Hepatocyte (in vitro differentiated cells): ENCODE results near the gene SCARF1. TPM values are rescaled to one million over a fixed set of nuclear protein-coding genes. Genes with fewer than 3 reads are reported as not detected.

Source experiments
- DNase-seq: peaks from one replicate; pipeline ENCODE4 v3.0.0-alpha.2; 2016; ENCODE audit warnings: low spot score
- H2AFZ ChIP-seq: fragments of 200-600 bp; sonication (generic); 2 replicates; pipeline ENCODE4 v1.6.0; 2016; ENCODE audit warnings: antibody characterized with exemption, mild to moderate bottlenecking
- H3K27ac ChIP-seq: fragments of 200-600 bp; sonication (generic); 2 replicates; pipeline ENCODE4 v1.5.1; 2016; ENCODE audit warnings: mild to moderate bottlenecking
- H3K27me3 ChIP-seq: fragments of 200-600 bp; sonication (generic); 2 replicates; pipeline ENCODE4 v1.6.1; 2016
- H3K36me3 ChIP-seq: fragments of 200-600 bp; sonication (generic); replicated peaks from 2 replicates; pipeline ENCODE4 v1.5.1; 2016; ENCODE audit warnings: low read depth; ENCODE audit not compliant: insufficient read depth
- H3K4me1 ChIP-seq: fragments of 200-600 bp; sonication (generic); 2 replicates; pipeline ENCODE4 v1.5.1; 2016; ENCODE audit warnings: mild to moderate bottlenecking, moderate library complexity; ENCODE audit not compliant: insufficient read depth
- H3K4me2 ChIP-seq: fragments of 200-600 bp; sonication (generic); 2 replicates; pipeline ENCODE4 v1.6.0; 2016
- H3K4me3 ChIP-seq: fragments of 200-600 bp; sonication (generic); 2 replicates; pipeline ENCODE4 v1.5.1; 2016; ENCODE audit warnings: mild to moderate bottlenecking
- H3K79me2 ChIP-seq: fragments of 200-600 bp; sonication (generic); 2 replicates; pipeline ENCODE4 v1.6.0; 2017; ENCODE audit warnings: mild to moderate bottlenecking
- H3K9me2 ChIP-seq: fragments of 200-600 bp; sonication (generic); replicated peaks from 2 replicates; pipeline ENCODE4 v1.6.0; 2017; ENCODE audit warnings: mild to moderate bottlenecking; ENCODE audit not compliant: insufficient read depth
- H3K9me3 ChIP-seq: fragments of 200-600 bp; sonication (generic); 2 replicates; pipeline ENCODE4 v1.5.1; 2016; ENCODE audit warnings: low read depth, mild to moderate bottlenecking
- H4K20me1 ChIP-seq: fragments of 200-600 bp; sonication (generic); 2 replicates; pipeline ENCODE4 v1.6.0; 2016; ENCODE audit warnings: mild to moderate bottlenecking; ENCODE audit not compliant: insufficient read depth, poor library complexity, severe bottlenecking
- EZH2 ChIP-seq: fragments of 200-600 bp; sonication (generic); IDR thresholded peaks from 2 replicates; pipeline ENCODE4 v1.6.1; 2016; ENCODE audit warnings: antibody characterized with exemption, mild to moderate bottlenecking, borderline replicate concordance
- EZH2phosphoT487 ChIP-seq: fragments of 200-600 bp; sonication (generic); IDR thresholded peaks from one replicate; pipeline ENCODE4 v1.6.1; 2018; ENCODE audit warnings: antibody characterized with exemption, mild to moderate bottlenecking, low read depth, moderate library complexity; ENCODE audit not compliant: unreplicated experiment, severe bottlenecking
- WGBS: methylation state at CpG from one replicate; pipeline ENCODE4 v1.1.6; 2016; ENCODE audit warnings: low lambda C conversion rate; ENCODE audit errors: missing lambda C conversion rate; 5-methylcytosine and 5-hydroxymethylcytosine counted together
- polyA plus RNA-seq: library from polyadenylated mRNA; unstranded; fragments of >200 nt; fragmentation: Nextera tagmentation; extraction: Ambion mirVana; gene quantifications from 2 replicates; pipeline ENCODE4 v1.2.1, GENCODE V29; 2016
- total RNA-seq: library from RNA; depleted of rRNA; stranded (reverse); fragments of >200 nt; gene quantifications from 2 replicates; pipeline ENCODE4 v1.2.3, GENCODE V29; 2014
- TF ChIP-seq, protein P1 (sequence below): fragments of 200-600 bp; sonication (generic); IDR thresholded peaks from 2 replicates; pipeline ENCODE4 v1.5.1; 2016; ENCODE audit warnings: antibody characterized with exemption, mild to moderate bottlenecking; ENCODE audit not compliant: poor library complexity

The SCARF1 gene
- total and polyA plus RNA-seq, 2 experiments from 2014 or later, result 0.93 to 2.0 TPM

DNA sequence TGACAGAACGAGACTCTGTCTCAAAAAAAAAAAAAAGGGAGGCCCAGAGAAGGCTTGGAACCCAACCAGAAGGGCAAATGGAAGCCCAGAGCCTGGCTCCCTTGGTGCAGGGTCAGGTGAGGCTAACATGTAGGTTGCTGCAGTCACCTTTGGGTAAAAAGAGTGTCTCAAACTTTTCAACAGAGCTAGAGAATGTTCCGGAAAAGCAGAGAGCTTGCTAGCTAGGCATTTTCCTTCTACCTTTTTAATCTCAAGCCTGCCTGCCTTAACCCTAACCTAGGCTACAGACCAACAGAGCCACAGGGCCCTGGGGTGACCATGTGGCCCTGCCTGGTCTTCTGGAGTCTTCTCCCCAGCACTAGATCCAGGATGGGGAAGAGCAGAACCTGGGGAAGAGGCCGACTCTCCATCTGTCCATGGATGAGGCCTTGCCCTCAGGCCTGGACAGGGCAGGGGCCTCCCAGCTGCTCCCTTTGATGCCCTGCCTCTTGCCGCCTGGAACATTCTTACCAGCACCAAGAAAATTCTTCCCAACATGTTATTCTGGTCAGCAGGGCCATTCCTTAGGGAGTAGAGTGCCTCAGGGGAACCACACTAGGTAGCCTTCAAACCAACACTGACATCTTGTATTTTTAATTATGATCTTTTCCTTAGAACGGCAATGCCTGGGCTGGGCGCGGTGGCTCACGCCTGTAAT lies 47.0 kb downstream of the SCARF1 start:
- WGBS, result 94% methylated on average over 8 of the region's 8 CpGs
- Histone ChIP-seq H3K27ac (peak overlapping the region; percentile 86), H4K20me1 (no peaks in the 10 kb centered on the region), H3K79me2 (no peaks in the 10 kb centered on the region), H3K36me3 (no peaks in the 10 kb centered on the region), H3K9me3 (no peaks in the 10 kb centered on the region), H3K4me1 (peaks cover 9% of the 10 kb centered on the region), H2AFZ (no peak overlapping the region), H3K4me2 (peak overlapping the region; percentile 42), H3K4me3 (no peak overlapping the region), H3K27me3 (no peaks in the 10 kb centered on the region), H3K9me2 (no peaks in the 10 kb centered on the region)
- TF ChIP-seq, protein P1, sequence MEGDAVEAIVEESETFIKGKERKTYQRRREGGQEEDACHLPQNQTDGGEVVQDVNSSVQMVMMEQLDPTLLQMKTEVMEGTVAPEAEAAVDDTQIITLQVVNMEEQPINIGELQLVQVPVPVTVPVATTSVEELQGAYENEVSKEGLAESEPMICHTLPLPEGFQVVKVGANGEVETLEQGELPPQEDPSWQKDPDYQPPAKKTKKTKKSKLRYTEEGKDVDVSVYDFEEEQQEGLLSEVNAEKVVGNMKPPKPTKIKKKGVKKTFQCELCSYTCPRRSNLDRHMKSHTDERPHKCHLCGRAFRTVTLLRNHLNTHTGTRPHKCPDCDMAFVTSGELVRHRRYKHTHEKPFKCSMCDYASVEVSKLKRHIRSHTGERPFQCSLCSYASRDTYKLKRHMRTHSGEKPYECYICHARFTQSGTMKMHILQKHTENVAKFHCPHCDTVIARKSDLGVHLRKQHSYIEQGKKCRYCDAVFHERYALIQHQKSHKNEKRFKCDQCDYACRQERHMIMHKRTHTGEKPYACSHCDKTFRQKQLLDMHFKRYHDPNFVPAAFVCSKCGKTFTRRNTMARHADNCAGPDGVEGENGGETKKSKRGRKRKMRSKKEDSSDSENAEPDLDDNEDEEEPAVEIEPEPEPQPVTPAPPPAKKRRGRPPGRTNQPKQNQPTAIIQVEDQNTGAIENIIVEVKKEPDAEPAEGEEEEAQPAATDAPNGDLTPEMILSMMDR, result no peak
- TF ChIP-seq EZH2phosphoT487 (no peak), EZH2 (no peak)
- peak; percentile 2 for DNase-seq

DNA sequence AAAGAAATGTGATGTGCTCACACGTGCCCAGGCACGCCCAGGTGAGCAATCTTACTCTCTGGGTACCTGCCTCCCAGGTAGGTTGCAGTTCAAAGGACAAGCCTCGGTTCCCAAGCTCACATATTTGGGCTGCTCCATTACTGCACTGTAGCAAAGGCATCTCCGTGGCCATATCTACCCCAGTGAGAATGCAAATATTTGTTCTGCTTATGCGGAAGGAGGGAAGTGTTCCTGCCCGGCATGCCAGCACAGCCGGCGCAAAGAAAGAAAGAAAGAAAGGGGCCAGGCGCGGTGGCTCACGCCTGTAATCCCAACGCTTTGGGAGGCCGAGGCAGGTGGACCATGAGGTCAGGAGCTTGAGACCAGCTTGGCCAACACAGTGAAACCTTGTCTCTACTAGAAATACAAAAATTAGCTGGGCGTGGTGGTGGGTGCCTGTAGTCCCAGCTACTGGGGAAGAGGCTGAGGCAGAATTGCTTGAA lies 47.6 kb downstream of the SCARF1 start:
- DNase-seq, result peak; percentile 57
- no peaks in the 10 kb centered on the region for H4K20me1 ChIP-seq
- no peaks in the 10 kb centered on the region for H3K79me2 ChIP-seq
- H3K36me3 ChIP-seq, result no peaks in the 10 kb centered on the region
- peak overlapping the region; percentile 42 for H3K4me2 ChIP-seq
- no peaks in the 10 kb centered on the region for H3K9me2 ChIP-seq
- H3K4me1 ChIP-seq, result peaks cover 13% of the 10 kb centered on the region
- no peak overlapping the region for H2AFZ ChIP-seq
- H3K4me3 ChIP-seq, result no peak overlapping the region
- H3K27ac ChIP-seq, result peak overlapping the region; percentile 86
- WGBS, result 64% methylated on average over 14 of the region's 14 CpGs
- TF ChIP-seq EZH2, result no peak
- TF ChIP-seq EZH2phosphoT487, result no peak
- TF ChIP-seq, protein P1, result no peak
- no peaks in the 10 kb centered on the region for H3K27me3 ChIP-seq
- H3K9me3 ChIP-seq, result no peaks in the 10 kb centered on the region

DNA sequence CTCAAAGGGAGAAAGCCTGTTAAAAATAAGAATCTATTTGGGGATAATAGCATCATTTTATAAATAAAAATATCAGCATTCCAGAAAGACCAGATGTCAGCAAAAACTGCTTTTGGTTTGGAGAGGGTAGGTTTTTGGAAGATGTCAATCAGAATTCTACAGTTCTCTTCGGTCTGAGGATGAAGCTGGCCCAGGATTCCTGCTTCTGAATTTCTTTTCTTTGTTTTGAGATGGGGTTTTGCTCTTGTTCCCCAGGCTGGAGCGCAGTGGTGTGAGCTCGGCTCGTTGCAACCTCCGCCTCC lies 52.0 kb downstream of the SCARF1 start:
- Histone ChIP-seq H3K4me2 (peak overlapping the region; percentile 41), H3K79me2 (no peaks in the 10 kb centered on the region), H3K4me3 (no peak overlapping the region), H3K27ac (peak overlapping the region; percentile 84), H3K36me3 (no peaks in the 10 kb centered on the region), H3K9me3 (no peaks in the 10 kb centered on the region), H2AFZ (no peak overlapping the region), H3K27me3 (no peaks in the 10 kb centered on the region), H3K9me2 (no peaks in the 10 kb centered on the region), H4K20me1 (no peaks in the 10 kb centered on the region), H3K4me1 (peaks cover 52% of the 10 kb centered on the region)
- no peak for DNase-seq
- WGBS, result 95% methylated on average over 5 of the region's 5 CpGs
- TF ChIP-seq, protein P1, result no peak
- no peak for TF ChIP-seq EZH2phosphoT487
- no peak for TF ChIP-seq EZH2
